Lung (tissue), 12 donors: ENCODE data around the gene ARHGAP10. TPM values are rescaled to one million over a fixed set of nuclear protein-coding genes. Genes with fewer than 3 reads are reported as not detected.

Experiments used
- ATAC-seq: fragments of 200-7000 bp; cut with Tn5 transposase; one replicate; pipeline ENCODE4 v1.9.1; 2020; ENCODE audit warnings: moderate number of reproducible peaks; ENCODE audit not compliant: insufficient read depth, low FRiP score
- DNase-seq, 3 donors: peaks; one replicate each; pipeline ENCODE4 v3.0.0-alpha.2; 2013 to 2017
- H3K27ac ChIP-seq, 2 donors: one replicate each; pipeline ENCODE4 v1.5.1; 2013; ENCODE audit warnings: mild to moderate bottlenecking in 2 of 2, moderate library complexity in 2 of 2, control low read depth in 1 of 2, inconsistent platforms in 1 of 2, low read depth in 1 of 2, low read length in 1 of 2
- H3K27me3 ChIP-seq, 3 donors: one replicate each; pipeline ENCODE4 v1.5.1; 2013; ENCODE audit warnings: low read length in 2 of 3; ENCODE audit not compliant: control insufficient read depth in 3 of 3, insufficient read depth in 3 of 3
- H3K36me3 ChIP-seq, 4 donors: one replicate each; pipeline ENCODE4 v1.5.1; 2013; ENCODE audit warnings: low read length in 4 of 4, mild to moderate bottlenecking in 1 of 4, moderate library complexity in 1 of 4; ENCODE audit not compliant: control insufficient read depth in 4 of 4, insufficient read depth in 4 of 4
- H3K4me1 ChIP-seq, 5 donors: one replicate each; pipeline ENCODE4 v1.5.1; 2013; ENCODE audit warnings: low read length in 5 of 5, mild to moderate bottlenecking in 2 of 5, moderate library complexity in 1 of 5; ENCODE audit not compliant: control insufficient read depth in 5 of 5, insufficient read depth in 5 of 5
- H3K4me3 ChIP-seq: one replicate; pipeline ENCODE4 v1.5.1; 2013; ENCODE audit warnings: mild to moderate bottlenecking, control low read depth, moderate library complexity
- H3K9ac ChIP-seq, 2 donors: one replicate each; pipeline ENCODE4 v1.5.1; 2013; ENCODE audit warnings: low read length in 2 of 2, control low read depth in 1 of 2; ENCODE audit not compliant: insufficient read depth in 1 of 2
- H3K9me3 ChIP-seq, 4 donors: one replicate each; pipeline ENCODE4 v1.5.1; 2013; ENCODE audit warnings: low read length in 3 of 4, mild to moderate bottlenecking in 1 of 4, moderate library complexity in 1 of 4; ENCODE audit not compliant: control insufficient read depth in 4 of 4, insufficient read depth in 3 of 4
- CTCF ChIP-seq: IDR thresholded peaks from 2 replicates; pipeline ENCODE4 v1.5.1; 2012; ENCODE audit warnings: mild to moderate bottlenecking; ENCODE audit errors: control extremely low read depth, extremely low read depth
- WGBS, 2 donors: extraction: QIAGEN DNeasy Blood & Tissue Kit; methylation state at CpG; one replicate each; pipeline ENCODE4 v1.1.7; 2013; 5-methylcytosine and 5-hydroxymethylcytosine counted together
- polyA plus RNA-seq, 2 donors: library from polyadenylated mRNA; stranded (reverse); fragments of 200-250 nt; gene quantifications; one replicate each; pipeline ENCODE4 v1.2.1, GENCODE V29; 2013
- total RNA-seq, 2 donors: library from RNA; depleted of rRNA in 1 of 2; stranded (reverse); fragments of >200 nt in 1 of 2; gene quantifications; one replicate each; pipeline ENCODE4 v1.2.1, GENCODE V29; 2014 to 2021
- donor health status: control.
- donor health status: control.
- donor health status: Bipolar disorder and iron deficiency.
- donor health status: healthy.
- donor health status: DM: yes; HTN: yes; CAD: no.

The ARHGAP10 gene
- total and polyA plus RNA-seq, 4 donors = 9.1 to 25.0 (median 17.5) TPM

- H3K9ac ChIP-seq = no peak overlapping the region
- H3K27ac ChIP-seq = no peak overlapping the region
- DNase-seq (peak in 1 of 3 donors; percentile 29), ATAC-seq (no peak)
- H3K36me3 ChIP-seq = peaks cover 0 to 2% (median 0%) of the 10 kb centered on the region in 4 donors
- no peaks in the 10 kb centered on the region for H3K27me3 ChIP-seq
- H3K4me3 ChIP-seq = no peak overlapping the region
- H3K9me3 ChIP-seq = no peaks in the 10 kb centered on the region
- peaks cover 0 to 10% (median 0%) of the 10 kb centered on the region in 5 donors for H3K4me1 ChIP-seq
- WGBS, 2 donors = 65 to 72% methylated on average over 4 of the region's 4 CpGs
- TF ChIP-seq CTCF = no peak
Measured at GRCh38 chr4:148048598-148048997, 316.7 kb downstream of the ARHGAP10 start.

GRCh38 chr4:148051403-148051802 lies 319.5 kb downstream of the ARHGAP10 start:
- ATAC-seq = no peak
- Histone ChIP-seq H3K27ac (no peak overlapping the region), H3K27me3 (no peaks in the 10 kb centered on the region), H3K9me3 (no peaks in the 10 kb centered on the region), H3K4me1 (peaks cover 0 to 13% (median 0%) of the 10 kb centered on the region in 5 donors), H3K36me3 (peaks cover 0 to 2% (median 0%) of the 10 kb centered on the region in 4 donors), H3K4me3 (no peak overlapping the region), H3K9ac (no peak overlapping the region)
- no peak for TF ChIP-seq CTCF
- DNase-seq = no peak
- 79% methylated on average over 4 of the region's 4 CpGs for WGBS, 2 donors

- peak overlapping the region in 1 of 2 donors; percentile 38 for H3K27ac ChIP-seq
- no peaks in the 10 kb centered on the region for H3K27me3 ChIP-seq
- TF ChIP-seq CTCF = no peak
- no peak overlapping the region for H3K9ac ChIP-seq
- peaks cover 0 to 2% (median 0%) of the 10 kb centered on the region in 4 donors for H3K36me3 ChIP-seq
- H3K4me1 ChIP-seq = peaks cover 0 to 13% (median 0%) of the 10 kb centered on the region in 5 donors
- DNase-seq = no peak
- H3K9me3 ChIP-seq = no peaks in the 10 kb centered on the region
- no peak for ATAC-seq
- no peak overlapping the region for H3K4me3 ChIP-seq
Measured at GRCh38 chr4:148052448-148052847, 320.6 kb downstream of the ARHGAP10 start.
